ENCODE measurements around the gene SLC35E2B. TPM values are rescaled to one million over a fixed set of nuclear protein-coding genes. Genes with fewer than 3 reads are reported as not detected.
"Not testable (repeated sequence)": the region's sequence is repeated elsewhere in the genome, so short reads cannot be mapped to it uniquely, and the experiment has no call there.

SLC35E2B gene
- total RNA-seq, 1 donor from 2014 or later, result 19.1 TPM

- no peak for DNase-seq (ENCODE audit: low spot score)
Measured at GRCh38 chr1:1678581-1679380, 13.8 kb downstream of the SLC35E2B start.

GRCh38 chr1:1677718-1678580 is 14.6 kb downstream of the SLC35E2B start:
- DNase-seq (ENCODE audit: low spot score), result no peak
- intact Hi-C loops (cut with DNase I), result no loop called here

More at GRCh38 chr1:1678581-1679380, 13.8 kb downstream of the SLC35E2B start:
- intact Hi-C loops (cut with DNase I), result no loop called here

- intact Hi-C loops (cut with DNase I); DNase-seq (ENCODE audit: low spot score): not testable (repeated sequence)
Measured at GRCh38 chr1:1676087-1676486, 16.5 kb downstream of the SLC35E2B start.

- DNase-seq (ENCODE audit: low spot score); intact Hi-C loops (cut with DNase I): not testable (repeated sequence)
Measured at GRCh38 chr1:1675218-1675617, 17.4 kb downstream of the SLC35E2B start.

GRCh38 chr1:1674806-1675205 is 17.8 kb downstream of the SLC35E2B start:
- DNase-seq (ENCODE audit: low spot score); intact Hi-C loops (cut with DNase I): not testable (repeated sequence)

- no peak for DNase-seq (ENCODE audit: low spot score)
- intact Hi-C loops (cut with DNase I), result no loop called here
Measured at GRCh38 chr1:1672181-1672965, 20.2 kb downstream of the SLC35E2B start.

- DNase-seq (ENCODE audit: low spot score), result no peak
- intact Hi-C loops (cut with DNase I), result no loop called here
Measured at GRCh38 chr1:1671365-1672119, 21.1 kb downstream of the SLC35E2B start.

GRCh38 chr1:1670866-1671265 is 21.7 kb downstream of the SLC35E2B start:
- intact Hi-C loops (cut with DNase I), result no loop called here
- DNase-seq (ENCODE audit: low spot score), result no peak

GRCh38 chr1:1669468-1670440 is 22.8 kb downstream of the SLC35E2B start:
- no peak for DNase-seq (ENCODE audit: low spot score)
- intact Hi-C loops (cut with DNase I), result no loop called here

GRCh38 chr1:1666526-1666925 is 26.1 kb downstream of the SLC35E2B start:
- intact Hi-C loops (cut with DNase I), result no loop called here
- DNase-seq (ENCODE audit: low spot score), result no peak

GRCh38 chr1:1665815-1666251 is 26.8 kb downstream of the SLC35E2B start:
- DNase-seq (ENCODE audit: low spot score), result no peak
- intact Hi-C loops (cut with DNase I), result no loop called here

GRCh38 chr1:1664941-1665814 is 27.4 kb downstream of the SLC35E2B start:
- no peak for DNase-seq (ENCODE audit: low spot score)
- intact Hi-C loops (cut with DNase I), result no loop called here

GRCh38 chr1:1664318-1664717 is 28.3 kb downstream of the SLC35E2B start:
- intact Hi-C loops (cut with DNase I); DNase-seq (ENCODE audit: low spot score): not testable (repeated sequence)

GRCh38 chr1:1662830-1663560 is 29.6 kb downstream of the SLC35E2B start:
- DNase-seq (ENCODE audit: low spot score); intact Hi-C loops (cut with DNase I): not testable (repeated sequence)

GRCh38 chr1:1662392-1662791 is 30.2 kb downstream of the SLC35E2B start:
- DNase-seq (ENCODE audit: low spot score); intact Hi-C loops (cut with DNase I): not testable (repeated sequence)

Measured in cardiac septum (tissue), 1 donor.